GM18861 (cell line): ENCODE data around the gene USP17L12.
"Not testable (repeated sequence)": the region's sequence is repeated elsewhere in the genome, so short reads cannot be mapped to it uniquely, and the experiment has no call there.

Source experiments
- ATAC-seq: cut with Tn5 transposase; IDR thresholded peaks from one replicate; pipeline ENCODE4 v1.9.1; 2021; ENCODE audit not compliant: unreplicated experiment

The USP17L12 gene, protein sequence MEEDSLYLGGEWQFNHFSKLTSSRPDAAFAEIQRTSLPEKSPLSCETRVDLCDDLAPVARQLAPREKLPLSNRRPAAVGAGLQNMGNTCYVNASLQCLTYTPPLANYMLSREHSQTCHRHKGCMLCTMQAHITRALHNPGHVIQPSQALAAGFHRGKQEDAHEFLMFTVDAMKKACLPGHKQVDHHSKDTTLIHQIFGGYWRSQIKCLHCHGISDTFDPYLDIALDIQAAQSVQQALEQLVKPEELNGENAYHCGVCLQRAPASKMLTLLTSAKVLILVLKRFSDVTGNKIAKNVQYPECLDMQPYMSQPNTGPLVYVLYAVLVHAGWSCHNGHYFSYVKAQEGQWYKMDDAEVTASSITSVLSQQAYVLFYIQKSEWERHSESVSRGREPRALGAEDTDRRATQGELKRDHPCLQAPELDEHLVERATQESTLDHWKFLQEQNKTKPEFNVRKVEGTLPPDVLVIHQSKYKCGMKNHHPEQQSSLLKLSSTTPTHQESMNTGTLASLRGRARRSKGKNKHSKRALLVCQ

DNA sequence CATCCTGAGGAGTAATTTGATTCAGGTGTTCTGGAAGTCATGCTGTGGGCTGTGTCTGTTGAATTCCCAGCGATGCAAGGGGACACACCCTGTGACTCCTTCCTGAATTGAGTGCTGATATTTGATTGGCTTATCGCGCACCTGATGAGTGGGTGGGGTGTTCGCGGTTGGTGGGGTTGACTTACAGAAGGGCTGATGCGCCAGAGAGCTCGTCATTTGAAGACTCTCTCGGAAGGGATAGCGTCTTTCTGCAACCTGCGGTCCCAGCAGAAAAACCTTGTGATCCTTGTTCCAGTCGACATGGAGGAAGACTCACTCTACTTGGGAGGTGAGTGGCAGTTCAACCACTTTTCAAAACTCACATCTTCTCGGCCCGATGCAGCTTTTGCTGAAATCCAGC lies at the start of gene USP17L12:
Gene USP17L12 (plus strand): TSS at position 301 of the 400 bp plus-strand sequence. CDS start 0 bp downstream, at position 301.
- ATAC-seq, result not testable (repeated sequence)

DNA sequence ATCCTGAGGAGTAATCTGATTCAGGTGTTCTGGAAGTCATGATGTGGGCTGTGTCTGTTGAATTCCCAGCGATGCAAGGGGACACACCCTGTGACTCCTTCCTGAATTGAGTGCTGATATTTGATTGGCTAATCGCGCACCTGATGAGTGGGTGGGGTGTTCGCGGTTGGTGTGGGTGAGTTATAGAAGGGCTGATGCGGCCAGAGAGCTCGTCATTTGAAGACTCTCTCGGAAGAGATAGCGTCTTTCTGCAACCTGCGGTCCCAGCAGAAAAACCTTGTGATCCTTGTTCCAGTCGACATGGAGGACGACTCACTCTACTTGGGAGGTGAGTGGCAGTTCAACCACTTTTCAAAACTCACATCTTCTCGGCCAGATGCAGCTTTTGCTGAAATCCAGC lies 9.6 kb upstream of the USP17L12 start, which contains the start of gene USP17L10:
Gene USP17L10 (plus strand): TSS at position 301 of the 400 bp plus-strand sequence. CDS start 0 bp downstream, at position 301.
- not testable (repeated sequence) for ATAC-seq

DNA sequence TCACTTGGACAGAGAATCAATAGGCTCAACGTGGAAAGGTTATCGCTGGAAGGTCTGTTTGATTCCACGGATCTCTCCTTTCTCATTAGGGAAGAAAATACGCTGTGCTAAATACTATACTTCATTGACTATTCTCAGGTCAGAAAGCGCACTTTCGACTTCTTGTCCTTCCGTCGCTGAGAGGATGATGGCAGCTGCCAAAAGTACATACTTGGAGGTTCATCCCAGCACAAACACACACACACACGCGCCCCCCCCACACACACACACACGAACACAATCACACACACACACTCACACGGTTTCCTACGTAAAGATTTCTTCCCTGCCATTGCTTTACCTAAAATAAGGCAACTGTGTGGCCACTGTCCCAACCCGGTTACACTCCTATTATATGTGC lies 5.3 kb upstream of the USP17L12 start:
- not testable (repeated sequence) for ATAC-seq

DNA sequence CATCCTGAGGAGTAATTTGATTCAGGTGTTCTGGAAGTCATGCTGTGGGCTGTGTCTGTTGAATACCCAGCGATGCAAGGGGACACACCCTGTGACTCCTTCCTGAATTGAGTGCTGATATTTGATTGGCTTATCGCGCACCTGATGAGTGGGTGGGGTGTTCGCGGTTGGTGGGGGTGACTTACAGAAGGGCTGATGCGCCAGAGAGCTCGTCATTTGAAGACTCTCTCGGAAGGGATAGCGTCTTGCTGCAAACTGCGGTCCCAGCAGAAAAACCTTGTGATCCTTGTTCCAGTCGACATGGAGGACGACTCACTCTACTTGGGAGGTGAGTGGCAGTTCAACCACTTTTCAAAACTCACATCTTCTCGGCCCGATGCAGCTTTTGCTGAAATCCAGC lies 4.8 kb upstream of the USP17L12 start, which contains the start of gene USP17L11:
Gene USP17L11 (plus strand): TSS at position 301 of the 400 bp plus-strand sequence. CDS start 0 bp downstream, at position 301.
- not testable (repeated sequence) for ATAC-seq

DNA sequence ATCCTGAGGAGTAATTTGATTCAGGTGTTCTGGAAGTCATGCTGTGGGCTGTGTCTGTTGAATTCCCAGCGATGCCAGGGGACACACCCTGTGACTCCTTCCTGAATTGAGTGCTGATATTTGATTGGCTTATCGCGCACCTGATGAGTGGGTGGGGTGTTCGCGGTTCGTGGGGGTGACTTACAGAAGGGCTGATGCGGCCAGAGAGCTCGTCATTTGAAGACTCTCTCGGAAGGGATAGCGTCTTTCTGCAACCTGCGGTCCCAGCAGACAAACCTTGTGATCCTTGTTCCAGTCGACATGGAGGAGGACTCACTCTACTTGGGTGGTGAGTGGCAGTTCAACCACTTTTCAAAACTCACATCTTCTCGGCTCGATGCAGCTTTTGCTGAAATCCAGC lies 4.6 kb downstream of the USP17L12 start, which contains the start of gene USP17L13:
Gene USP17L13 (plus strand): TSS at position 301 of the 400 bp plus-strand sequence. CDS start 0 bp downstream, at position 301.
- ATAC-seq, result not testable (repeated sequence)

DNA sequence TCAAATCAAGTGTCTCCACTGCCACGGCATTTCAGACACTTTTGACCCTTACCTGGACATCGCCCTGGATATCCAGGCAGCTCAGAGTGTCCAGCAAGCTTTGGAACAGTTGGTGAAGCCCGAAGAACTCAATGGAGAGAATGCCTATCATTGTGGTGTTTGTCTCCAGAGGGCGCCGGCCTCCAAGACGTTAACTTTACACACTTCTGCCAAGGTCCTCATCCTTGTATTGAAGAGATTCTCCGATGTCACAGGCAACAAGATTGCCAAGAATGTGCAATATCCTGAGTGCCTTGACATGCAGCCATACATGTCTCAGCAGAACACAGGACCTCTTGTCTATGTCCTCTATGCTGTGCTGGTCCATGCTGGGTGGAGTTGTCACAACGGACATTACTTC lies 10.3 kb downstream of the USP17L12 start:
- not testable (repeated sequence) for ATAC-seq

DNA sequence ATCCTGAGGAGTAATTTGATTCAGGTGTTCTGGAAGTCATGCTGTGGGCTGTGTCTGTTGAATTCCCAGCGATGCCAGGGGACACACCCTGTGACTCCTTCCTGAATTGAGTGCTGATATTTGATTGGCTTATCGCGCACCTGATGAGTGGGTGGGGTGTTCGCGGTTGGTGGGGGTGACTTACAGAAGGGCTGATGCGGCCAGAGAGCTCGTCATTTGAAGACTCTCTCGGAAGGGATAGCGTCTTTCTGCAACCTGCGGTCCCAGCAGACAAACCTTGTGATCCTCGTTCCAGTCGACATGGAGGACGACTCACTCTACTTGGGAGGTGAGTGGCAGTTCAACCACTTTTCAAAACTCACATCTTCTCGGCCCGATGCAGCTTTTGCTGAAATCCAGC lies 14.1 kb downstream of the USP17L12 start, which contains the start of gene USP17L15:
Gene USP17L15 (plus strand): TSS at position 301 of the 400 bp plus-strand sequence. CDS start 0 bp downstream, at position 301.
- not testable (repeated sequence) for ATAC-seq

DNA sequence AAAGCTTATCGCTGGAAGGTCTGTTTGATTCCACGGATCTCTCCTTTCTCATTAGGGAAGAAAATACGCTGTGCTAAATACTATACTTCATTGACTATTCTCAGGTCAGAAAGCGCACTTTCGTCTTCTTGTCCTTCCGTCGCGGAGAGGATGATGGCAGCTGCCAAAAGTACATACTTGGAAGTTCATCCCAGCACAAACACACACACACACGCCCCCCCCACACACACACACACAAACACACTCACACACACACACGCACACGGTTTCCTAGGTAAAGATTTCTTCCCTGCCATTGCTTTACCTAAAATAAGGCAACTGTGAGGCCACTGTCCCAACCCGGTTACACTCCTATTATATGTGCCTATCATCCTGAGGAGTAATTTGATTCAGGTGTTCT lies 18.5 kb downstream of the USP17L12 start:
- not testable (repeated sequence) for ATAC-seq

DNA sequence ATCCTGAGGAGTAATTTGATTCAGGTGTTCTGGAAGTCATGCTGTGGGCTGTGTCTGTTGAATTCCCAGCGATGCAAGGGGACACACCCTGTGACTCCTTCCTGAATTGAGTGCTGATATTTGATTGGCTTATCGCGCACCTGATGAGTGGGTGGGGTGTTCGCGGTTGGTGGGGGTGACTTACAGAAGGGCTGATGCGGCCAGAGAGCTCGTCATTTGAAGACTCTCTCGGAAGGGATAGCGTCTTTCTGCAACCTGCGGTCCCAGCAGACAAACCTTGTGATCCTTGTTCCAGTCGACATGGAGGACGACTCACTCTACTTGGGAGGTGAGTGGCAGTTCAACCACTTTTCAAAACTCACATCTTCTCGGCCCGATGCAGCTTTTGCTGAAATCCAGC lies 23.6 kb downstream of the USP17L12 start, which contains the start of gene USP17L17:
Gene USP17L17 (plus strand): TSS at position 301 of the 400 bp plus-strand sequence. CDS start 0 bp downstream, at position 301.
- not testable (repeated sequence) for ATAC-seq

DNA sequence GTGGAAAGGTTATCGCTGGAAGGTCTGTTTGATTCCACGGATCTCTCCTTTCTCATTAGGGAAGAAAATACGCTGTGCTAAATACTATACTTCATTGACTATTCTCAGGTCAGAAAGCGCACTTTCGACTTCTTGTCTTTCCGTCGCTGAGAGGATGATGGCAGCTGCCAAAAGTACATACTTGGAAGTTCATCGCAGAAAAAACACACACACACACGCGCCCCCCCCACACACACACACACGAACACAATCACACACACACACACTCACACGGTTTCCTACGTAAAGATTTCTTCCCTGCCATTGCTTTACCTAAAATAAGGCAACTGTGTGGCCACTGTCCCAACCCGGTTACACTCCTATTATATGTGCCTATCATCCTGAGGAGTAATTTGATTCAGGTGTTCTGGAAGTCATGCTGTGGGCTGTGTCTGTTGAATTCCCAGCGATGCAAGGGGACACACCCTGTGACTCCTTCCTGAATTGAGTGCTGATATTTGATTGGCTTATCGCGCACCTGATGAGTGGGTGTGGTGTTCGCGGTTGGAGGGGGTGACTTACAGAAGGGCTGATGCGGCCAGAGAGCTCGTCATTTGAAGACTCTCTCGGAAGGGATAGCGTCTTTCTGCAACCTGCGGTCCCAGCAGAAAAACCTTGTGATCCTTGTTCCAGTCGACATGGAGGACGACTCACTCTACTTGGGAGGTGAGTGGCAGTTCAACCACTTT lies 28.2 kb downstream of the USP17L12 start, which contains the start of gene USP17L18:
Gene USP17L18 (plus strand): TSS at position 678 of the 728 bp plus-strand sequence. CDS start 0 bp downstream, at position 678.
- not testable (repeated sequence) for ATAC-seq

DNA sequence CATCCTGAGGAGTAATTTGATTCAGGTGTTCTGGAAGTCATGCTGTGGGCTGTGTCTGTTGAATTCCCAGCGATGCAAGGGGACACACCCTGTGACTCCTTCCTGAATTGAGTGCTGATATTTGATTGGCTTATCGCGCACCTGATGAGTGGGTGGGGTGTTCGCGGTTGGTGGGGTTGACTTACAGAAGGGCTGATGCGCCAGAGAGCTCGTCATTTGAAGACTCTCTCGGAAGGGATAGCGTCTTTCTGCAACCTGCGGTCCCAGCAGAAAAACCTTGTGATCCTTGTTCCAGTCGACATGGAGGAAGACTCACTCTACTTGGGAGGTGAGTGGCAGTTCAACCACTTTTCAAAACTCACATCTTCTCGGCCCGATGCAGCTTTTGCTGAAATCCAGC lies 33.1 kb downstream of the USP17L12 start, which contains the start of gene USP17L19:
Gene USP17L19 (plus strand): TSS at position 301 of the 400 bp plus-strand sequence. CDS start 0 bp downstream, at position 301.
- not testable (repeated sequence) for ATAC-seq

DNA sequence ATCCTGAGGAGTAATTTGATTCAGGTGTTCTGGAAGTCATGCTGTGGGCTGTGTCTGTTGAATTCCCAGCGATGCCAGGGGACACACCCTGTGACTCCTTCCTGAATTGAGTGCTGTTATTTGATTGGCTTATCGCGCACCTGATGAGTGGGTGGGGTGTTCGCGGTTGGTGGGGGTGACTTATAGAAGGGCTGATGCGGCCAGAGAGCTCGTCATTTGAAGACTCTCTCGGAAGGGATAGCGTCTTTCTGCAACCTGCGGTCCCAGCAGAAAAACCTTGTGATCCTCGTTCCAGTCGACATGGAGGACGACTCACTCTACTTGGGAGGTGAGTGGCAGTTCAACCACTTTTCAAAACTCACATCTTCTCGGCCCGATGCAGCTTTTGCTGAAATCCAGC lies 37.9 kb downstream of the USP17L12 start, which contains the start of gene USP17L20:
Gene USP17L20 (plus strand): TSS at position 301 of the 400 bp plus-strand sequence. CDS start 0 bp downstream, at position 301.
- not testable (repeated sequence) for ATAC-seq

DNA sequence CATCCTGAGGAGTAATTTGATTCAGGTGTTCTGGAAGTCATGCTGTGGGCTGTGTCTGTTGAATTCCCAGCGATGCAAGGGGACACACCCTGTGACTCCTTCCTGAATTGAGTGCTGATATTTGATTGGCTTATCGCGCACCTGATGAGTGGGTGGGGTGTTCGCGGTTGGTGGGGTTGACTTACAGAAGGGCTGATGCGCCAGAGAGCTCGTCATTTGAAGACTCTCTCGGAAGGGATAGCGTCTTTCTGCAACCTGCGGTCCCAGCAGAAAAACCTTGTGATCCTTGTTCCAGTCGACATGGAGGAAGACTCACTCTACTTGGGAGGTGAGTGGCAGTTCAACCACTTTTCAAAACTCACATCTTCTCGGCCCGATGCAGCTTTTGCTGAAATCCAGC lies 42.6 kb downstream of the USP17L12 start, which contains the start of gene USP17L21:
Gene USP17L21 (plus strand): TSS at position 301 of the 400 bp plus-strand sequence. CDS start 0 bp downstream, at position 301.
- ATAC-seq, result not testable (repeated sequence)

DNA sequence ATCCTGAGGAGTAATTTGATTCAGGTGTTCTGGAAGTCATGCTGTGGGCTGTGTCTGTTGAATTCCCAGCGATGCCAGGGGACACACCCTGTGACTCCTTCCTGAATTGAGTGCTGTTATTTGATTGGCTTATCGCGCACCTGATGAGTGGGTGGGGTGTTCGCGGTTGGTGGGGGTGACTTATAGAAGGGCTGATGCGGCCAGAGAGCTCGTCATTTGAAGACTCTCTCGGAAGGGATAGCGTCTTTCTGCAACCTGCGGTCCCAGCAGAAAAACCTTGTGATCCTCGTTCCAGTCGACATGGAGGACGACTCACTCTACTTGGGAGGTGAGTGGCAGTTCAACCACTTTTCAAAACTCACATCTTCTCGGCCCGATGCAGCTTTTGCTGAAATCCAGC lies 47.4 kb downstream of the USP17L12 start, which contains the start of gene USP17L22:
Gene USP17L22 (plus strand): TSS at position 301 of the 400 bp plus-strand sequence. CDS start 0 bp downstream, at position 301.
- ATAC-seq, result not testable (repeated sequence)
